GM12878 (cell line): ENCODE data around the gene ALDH18A1. TPM values are rescaled to one million over a fixed set of nuclear protein-coding genes. Genes with fewer than 3 reads are reported as not detected.

ENCODE experiments used
- ATAC-seq: fragments of 200-7000 bp; cut with Tn5 transposase; 3 replicates; pipeline ENCODE4 v1.9.1; 2020; ENCODE audit warnings: mild to moderate bottlenecking, moderate library complexity
- BruUV-seq: library from RNA; stranded (reverse); fragments of 400-500 nt; replicated peaks from 2 replicates; lab custom pipeline; 2021; lab: Mats Ljungman, UMichigan
- CTCF ChIA-PET: fragments of 300-600 bp; sonication (Branson Sonifier 250); formaldehyde crosslinking; extraction: SDS; loops from one replicate; lab custom pipeline; 2021; ENCODE audit warnings: inconsistent platforms; lab: Yijun Ruan, JAX
- POLR2A ChIA-PET: fragments of 350-600 bp; formaldehyde crosslinking; extraction: SDS; loops from one replicate; lab custom pipeline; 2021; ENCODE audit warnings: inconsistent platforms; lab: Charles Lee
- RAD21 ChIA-PET: fragments of 300-600 bp; sonication (Branson Sonifier 250); formaldehyde crosslinking; loops from one replicate; lab custom pipeline; 2023; ENCODE audit warnings: antibody characterized with exemption; ENCODE audit not compliant: unreplicated experiment; lab: Charles Lee
- SMC1A ChIA-PET: fragments of 300-600 bp; sonication (Branson Sonifier 250); formaldehyde crosslinking; loops from one replicate; lab custom pipeline; 2023; ENCODE audit not compliant: unreplicated experiment, uncharacterized antibody; lab: Charles Lee
- DNase-seq: peaks from one replicate; pipeline ENCODE4 v3.0.0-alpha.2; 2011; ENCODE audit warnings: low read depth, low spot score
- FAIRE-seq: peaks from 3 replicates; lab custom pipeline; 2011; peaks lifted over from hg19 to GRCh38; lab: Jason Lieb, UNC
- H2AFZ ChIP-seq: 2 replicates; pipeline ENCODE4 v1.6.0; 2011; ENCODE audit warnings: low read depth, low read length, control low read depth; ENCODE audit not compliant: control insufficient read depth
- H3K27ac ChIP-seq: 2 replicates; pipeline ENCODE4 v1.5.1; 2011; ENCODE audit warnings: control low read depth; ENCODE audit not compliant: control insufficient read depth, insufficient read depth
- H3K27me3 ChIP-seq, 2 experiments: replicated peaks in 1 of 2; 2 replicates each; pipeline versions ENCODE4 v1.6.0 to v1.6.1; 2011; ENCODE audit warnings: low read length in 1 of 2; ENCODE audit not compliant: control insufficient read depth in 2 of 2, insufficient read depth in 2 of 2
- H3K36me3 ChIP-seq, 2 experiments: 2 replicates each; pipeline ENCODE4 v1.5.1; 2011; ENCODE audit warnings: low read length in 1 of 2; ENCODE audit not compliant: control insufficient read depth in 2 of 2, insufficient read depth in 2 of 2
- H3K4me1 ChIP-seq: 2 replicates; pipeline ENCODE4 v1.6.1; 2011; ENCODE audit warnings: mild to moderate bottlenecking, low read length, moderate library complexity, mixed read lengths; ENCODE audit not compliant: control insufficient read depth, insufficient read depth
- H3K4me2 ChIP-seq: 2 replicates; pipeline ENCODE4 v1.6.0; 2011; ENCODE audit warnings: control low read depth; ENCODE audit not compliant: control insufficient read depth, insufficient read depth
- H3K4me3 ChIP-seq: fragments of 200-600 bp; sonication (generic); 2 replicates; pipeline ENCODE4 v1.5.1; 2016
- H3K79me2 ChIP-seq: 2 replicates; pipeline ENCODE4 v1.6.0; 2011; ENCODE audit warnings: low read length; ENCODE audit not compliant: control insufficient read depth, insufficient read depth
- H3K9ac ChIP-seq: 2 replicates; pipeline ENCODE4 v1.8.0; 2011; ENCODE audit warnings: low read length, control low read depth, mixed read lengths; ENCODE audit not compliant: control insufficient read depth, insufficient read depth
- H3K9me3 ChIP-seq: replicated peaks from 3 replicates; pipeline ENCODE4 v1.5.1; 2011; ENCODE audit warnings: mild to moderate bottlenecking, low read length; ENCODE audit not compliant: control insufficient read depth, insufficient read depth
- H4K20me1 ChIP-seq: 2 replicates; pipeline ENCODE4 v1.6.0; 2011; ENCODE audit not compliant: control insufficient read depth, insufficient read depth
- BHLHE40 ChIP-seq, 2 experiments: fragments of 450-650 bp in 1 of 2; IDR thresholded peaks; 2 replicates each; pipeline ENCODE4 v1.6.1; 2011 to 2017; ENCODE audit warnings: low read depth in 2 of 2, borderline replicate concordance in 1 of 2, improper control_type of control experiment in 1 of 2, low read length in 1 of 2, mild to moderate bottlenecking in 1 of 2
- EZH2 ChIP-seq: IDR thresholded peaks from 2 replicates; pipeline ENCODE4 v1.6.1; 2012; ENCODE audit warnings: low read depth, mild to moderate bottlenecking, control low read depth, inconsistent platforms, low read length, borderline replicate concordance; ENCODE audit not compliant: control insufficient read depth
- FOXK2 ChIP-seq: fragments of 450-650 bp; IDR thresholded peaks from 2 replicates; pipeline ENCODE4 v1.6.1; 2017; ENCODE audit warnings: mild to moderate bottlenecking, moderate library complexity
- MEF2B ChIP-seq: fragments of 450-650 bp; IDR thresholded peaks from 2 replicates; pipeline ENCODE4 v1.6.1; 2018; ENCODE audit warnings: mild to moderate bottlenecking, moderate library complexity; ENCODE audit not compliant: partially characterized antibody, poor library complexity, severe bottlenecking
- NR2F1 ChIP-seq: fragments of 450-650 bp; conservative IDR thresholded peaks from 2 replicates; pipeline ENCODE4 v1.6.1; 2017; ENCODE audit warnings: mild to moderate bottlenecking
- PAX8 ChIP-seq: fragments of 450-650 bp; IDR thresholded peaks from 2 replicates; pipeline ENCODE4 v1.6.1; 2017; ENCODE audit warnings: mild to moderate bottlenecking, moderate library complexity
- RAD21 ChIP-seq: IDR thresholded peaks from 2 replicates; pipeline ENCODE4 v1.6.1; 2011; ENCODE audit warnings: mild to moderate bottlenecking, low read depth, low read length, moderate library complexity; ENCODE audit not compliant: insufficient read depth
- RELA ChIP-seq: fragments of 450-650 bp; IDR thresholded peaks from 2 replicates; pipeline ENCODE4 v1.8.0; 2014; ENCODE audit warnings: borderline replicate concordance; ENCODE audit not compliant: partially characterized antibody
- SIX5 ChIP-seq: IDR thresholded peaks from 2 replicates; pipeline ENCODE4 v1.6.1; 2011; ENCODE audit warnings: mild to moderate bottlenecking, low read depth, low read length, moderate library complexity; ENCODE audit not compliant: severe bottlenecking
- SMAD5 ChIP-seq: IDR thresholded peaks from 2 replicates; pipeline ENCODE4 v1.6.1; 2016; ENCODE audit warnings: antibody characterized with exemption, low read depth
- SUPT20H ChIP-seq: IDR thresholded peaks from 2 replicates; pipeline ENCODE4 v1.6.1; 2011; ENCODE audit warnings: low read depth, mild to moderate bottlenecking, low read length, moderate library complexity, borderline replicate concordance; ENCODE audit not compliant: control insufficient read depth
- TARDBP ChIP-seq: IDR thresholded peaks from 2 replicates; pipeline ENCODE4 v1.6.1; 2016; ENCODE audit warnings: borderline replicate concordance
- USF2 ChIP-seq: IDR thresholded peaks from 2 replicates; pipeline ENCODE4 v1.6.1; 2011; ENCODE audit warnings: low read depth, low read length, improper control_type of control experiment, borderline replicate concordance
- ZBTB11 ChIP-seq: fragments of 450-650 bp; formaldehyde crosslinking; IDR thresholded peaks from 2 replicates; pipeline ENCODE4 v1.5.0; 2022; ENCODE audit warnings: mild to moderate bottlenecking, missing genetic modification characterization
- ZNF217 ChIP-seq: fragments of 450-650 bp; IDR thresholded peaks from 2 replicates; pipeline ENCODE4 v1.6.1; 2017; ENCODE audit warnings: antibody characterized with exemption, mild to moderate bottlenecking
- ZNF622 ChIP-seq: fragments of 450-650 bp; IDR thresholded peaks from 2 replicates; pipeline ENCODE4 v1.6.1; 2017; ENCODE audit warnings: mild to moderate bottlenecking, inconsistent platforms
- WGBS: methylation state at CpG from one replicate; pipeline ENCODE4 v1.1.6; 2016; ENCODE audit warnings: low lambda C conversion rate; ENCODE audit not compliant: insufficient replicate concordance, insufficient coverage; ENCODE audit errors: missing lambda C conversion rate; 5-methylcytosine and 5-hydroxymethylcytosine counted together
- in situ Hi-C: fragments of 300-500 bp; cut with MboI; formaldehyde crosslinking; loops from 9 replicates; pipeline ENCODE4 v1.14.3; 2018; ENCODE audit warnings: mixed read lengths
- intact Hi-C: fragments of 100-400 bp; cut with micrococcal nuclease; formaldehyde crosslinking; loops from one replicate; pipeline ENCODE4 v1.14.2; 2022; ENCODE audit not compliant: unreplicated experiment
- polyA plus RNA-seq, 11 experiments: library from polyadenylated mRNA; depleted of rRNA in 4 of 11; unstranded in 6 of 11; stranded (reverse) in 5 of 11; fragments of >200 nt; fragmentation: Nextera tagmentation in 4 of 11; fragmentation: Illumina TruSeq in 1 of 11; extraction: Ambion mirVana in 4 of 11; extraction: Trizol in 1 of 11; gene quantifications; 1 replicate in 1 of 11; 2 replicates in 10 of 11; pipeline versions ENCODE4 v1.2.1 to v1.2.3, GENCODE V29; 2011 to 2016; ENCODE audit warnings: inconsistent platforms in 2 of 11, missing spikeins in 2 of 11, low read depth in 1 of 11
- total RNA-seq, 4 experiments: library from RNA; depleted of rRNA in 3 of 4; stranded (reverse); fragments of >200 nt in 3 of 4; fragmentation: Illumina TruSeq in 1 of 4; extraction: Trizol in 1 of 4; gene quantifications; 2 replicates each; pipeline versions ENCODE4 v1.2.1 to v1.2.3, GENCODE V29; 2013 to 2021
- TF ChIP-seq, protein P1 (sequence below): fragments of 450-650 bp; conservative IDR thresholded peaks from 2 replicates; pipeline ENCODE4 v1.6.1; 2017; ENCODE audit warnings: mild to moderate bottlenecking, moderate library complexity

Gene ALDH18A1
- total and polyA plus RNA-seq, 10 of the 15 experiments (the other 5 are each of a cell fraction or from before 2014, with no cell fraction given): 24.3 to 118 (median 99.3) TPM

DNA sequence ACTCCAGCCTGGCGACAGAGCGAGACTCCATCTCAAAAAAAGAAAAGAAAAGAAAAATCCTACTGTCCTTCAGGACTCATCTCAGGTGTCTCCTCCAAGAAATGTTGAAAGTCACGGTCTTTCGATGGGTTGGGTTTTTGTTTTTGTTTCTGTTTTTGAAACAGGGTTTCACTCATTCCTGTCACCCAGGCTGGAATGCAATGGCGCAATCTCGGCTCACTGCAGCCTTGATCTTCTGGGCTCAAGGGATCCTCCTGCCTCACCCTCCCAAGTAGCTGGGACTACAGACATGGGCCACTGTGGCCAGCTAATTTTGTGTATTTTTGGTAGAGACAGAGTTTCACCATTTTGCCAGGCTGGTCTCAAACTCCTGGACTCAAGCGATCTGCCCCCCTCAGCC is 92.2 kb downstream of the ALDH18A1 start:
- no peaks in the 10 kb centered on the region for H3K79me2 ChIP-seq
- no peak for DNase-seq
- BruUV-seq: no TSS peak
- H2AFZ ChIP-seq: no peak overlapping the region
- no peak overlapping the region for H3K9ac ChIP-seq
- no peak for TF ChIP-seq BHLHE40 (IDR thresholded peaks at IDR 0.05; ENCODE audit: borderline replicate concordance in 1 of 2, low read depth in 2 of 2, low read length in 1 of 2)
- TF ChIP-seq RAD21: no peak
- no peak for TF ChIP-seq ZNF217
- TF ChIP-seq MEF2B: no peak
- no peak for TF ChIP-seq RELA
- no peak for TF ChIP-seq USF2
- TF ChIP-seq FOXK2: no peak
- TF ChIP-seq SUPT20H: no peak
- TF ChIP-seq SMAD5: no peak
- TF ChIP-seq ZNF622: no peak
- no peak for TF ChIP-seq NR2F1
- no peak for TF ChIP-seq TARDBP
- no peak for TF ChIP-seq ZBTB11 (CRISPR knock-in tag)
- no peak for TF ChIP-seq EZH2
- TF ChIP-seq SIX5: no peak
- no peak for TF ChIP-seq PAX8
- TF ChIP-seq, protein P1, sequence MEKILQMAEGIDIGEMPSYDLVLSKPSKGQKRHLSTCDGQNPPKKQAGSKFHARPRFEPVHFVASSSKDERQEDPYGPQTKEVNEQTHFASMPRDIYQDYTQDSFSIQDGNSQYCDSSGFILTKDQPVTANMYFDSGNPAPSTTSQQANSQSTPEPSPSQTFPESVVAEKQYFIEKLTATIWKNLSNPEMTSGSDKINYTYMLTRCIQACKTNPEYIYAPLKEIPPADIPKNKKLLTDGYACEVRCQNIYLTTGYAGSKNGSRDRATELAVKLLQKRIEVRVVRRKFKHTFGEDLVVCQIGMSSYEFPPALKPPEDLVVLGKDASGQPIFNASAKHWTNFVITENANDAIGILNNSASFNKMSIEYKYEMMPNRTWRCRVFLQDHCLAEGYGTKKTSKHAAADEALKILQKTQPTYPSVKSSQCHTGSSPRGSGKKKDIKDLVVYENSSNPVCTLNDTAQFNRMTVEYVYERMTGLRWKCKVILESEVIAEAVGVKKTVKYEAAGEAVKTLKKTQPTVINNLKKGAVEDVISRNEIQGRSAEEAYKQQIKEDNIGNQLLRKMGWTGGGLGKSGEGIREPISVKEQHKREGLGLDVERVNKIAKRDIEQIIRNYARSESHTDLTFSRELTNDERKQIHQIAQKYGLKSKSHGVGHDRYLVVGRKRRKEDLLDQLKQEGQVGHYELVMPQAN: no peak
- TF ChIP-seq, all 136 proteins: peak for 0
- intact Hi-C loops: no loop called here
- FAIRE-seq (no peak), ATAC-seq (no peak)
- no peaks in the 10 kb centered on the region; the same call in 1 of the 2 replicates for H3K4me1 ChIP-seq
- SMC1A ChIA-PET: no interaction called here
- 88% methylated on average over 7 of the region's 7 CpGs for WGBS
- no peaks in the 10 kb centered on the region for H3K36me3 ChIP-seq
- peaks cover 2% of the 10 kb centered on the region; the same call in 1 of the 2 replicates for H4K20me1 ChIP-seq
- in situ Hi-C loops: no loop called here
- RAD21 ChIA-PET: no interaction called here
- no peak overlapping the region for H3K27ac ChIP-seq
- H3K4me3 ChIP-seq: no peak overlapping the region
- H3K4me2 ChIP-seq: no peak overlapping the region
- H3K27me3 ChIP-seq: peaks cover 0 to 3% of the 10 kb centered on the region in 2 experiments; a peak in 2 of 4 replicates
- no peaks in the 10 kb centered on the region for H3K9me3 ChIP-seq
- POLR2A ChIA-PET: no interaction called here
- CTCF ChIA-PET: no interaction called here
